ENCODE data around the gene GPRIN1. TPM values are rescaled to one million over a fixed set of nuclear protein-coding genes. Genes with fewer than 3 reads are reported as not detected.
A peak's percentile ranks its signal among the peaks of the same experiment; 100 is the strongest.

The GPRIN1 gene
- total RNA-seq, 2 donors from 2014 or later, result 0.22 to 0.79 TPM

- peaks cover 0 to 21% of the 10 kb centered on the region in 2 donors for H3K4me1 ChIP-seq
- peak overlapping the region; percentile 72 to 74 for H3K4me3 ChIP-seq
- peak overlapping the region; percentile 73 to 78 for H3K27ac ChIP-seq
- H3K9me3 ChIP-seq, result no peaks in the 10 kb centered on the region
- no peaks in the 10 kb centered on the region for H3K27me3 ChIP-seq
- peaks cover 10% of the 10 kb centered on the region for H3K36me3 ChIP-seq
- TF ChIP-seq CTCF (IDR thresholded peaks at IDR 0.05), result no peak
- no peak for DNase-seq (ENCODE audit: low spot score)
These were observed 38.7 kb upstream of the GPRIN1 start for GRCh38 chr5:176648474-176649194.

GRCh38 chr5:176647843-176648473 lies 38.0 kb upstream of the GPRIN1 start:
- Histone ChIP-seq H3K4me3 (peak overlapping the region; percentile 72 to 74), H3K27ac (peak overlapping the region; percentile 73 to 78), H3K4me1 (peaks cover 0 to 21% of the 10 kb centered on the region in 2 donors), H3K36me3 (peaks cover 3% of the 10 kb centered on the region), H3K27me3 (no peaks in the 10 kb centered on the region), H3K9me3 (no peaks in the 10 kb centered on the region)
- no peak for DNase-seq (ENCODE audit: low spot score)
- no peak for TF ChIP-seq CTCF (IDR thresholded peaks at IDR 0.05)

- Histone ChIP-seq H3K9me3 (no peaks in the 10 kb centered on the region), H3K36me3 (no peaks in the 10 kb centered on the region), H3K27me3 (no peaks in the 10 kb centered on the region), H3K27ac (peak within 1 kb of the TSS; percentile 78 to 79), H3K4me3 (peak within 1 kb of the TSS; percentile 72 to 74), H3K4me1 (peaks cover 0 to 21% of the 10 kb centered on the region in 2 donors)
- peak in 1 of 2 donors; percentile 69 for TF ChIP-seq CTCF (IDR thresholded peaks at IDR 0.05)
- peak; percentile 99 for DNase-seq (ENCODE audit: low spot score)
These were observed 37.3 kb upstream of the GPRIN1 start, which contains the start of gene TSPAN17 for GRCh38 chr5:176647030-176647842. Gene TSPAN17 (plus strand): TSS chr5:176647484. CDS start chr5:176647616, 132 bp downstream.

GRCh38 chr5:176646707-176647029 lies 36.7 kb upstream of the GPRIN1 start:
- Histone ChIP-seq H3K36me3 (no peaks in the 10 kb centered on the region), H3K4me1 (peaks cover 0 to 21% of the 10 kb centered on the region in 2 donors), H3K9me3 (no peaks in the 10 kb centered on the region), H3K27me3 (no peaks in the 10 kb centered on the region), H3K27ac (peak overlapping the region; percentile 78 to 79), H3K4me3 (peak overlapping the region; percentile 24 to 74)
- no peak for TF ChIP-seq CTCF (IDR thresholded peaks at IDR 0.05)
- no peak for DNase-seq (ENCODE audit: low spot score)

GRCh38 chr5:176646049-176646706 lies 36.2 kb upstream of the GPRIN1 start:
- Histone ChIP-seq H3K9me3 (no peaks in the 10 kb centered on the region), H3K27ac (peak overlapping the region; percentile 78 to 79), H3K4me1 (peaks cover 0 to 21% of the 10 kb centered on the region in 2 donors), H3K4me3 (peak overlapping the region in 1 of 2 donors; percentile 74), H3K36me3 (no peaks in the 10 kb centered on the region), H3K27me3 (no peaks in the 10 kb centered on the region)
- no peak for TF ChIP-seq CTCF (IDR thresholded peaks at IDR 0.05)
- no peak for DNase-seq (ENCODE audit: low spot score)
